ENCODE data around the gene CCDC32.

Gene CCDC32

GRCh38 chr15:40567111-40567510, 2.3 kb upstream of the CCDC32 start:
- no peak for DNase-seq (ENCODE audit: low read depth, low spot score)

- DNase-seq (ENCODE audit: low read depth, low spot score), result no peak
These were observed 744 bp upstream of the CCDC32 start for GRCh38 chr15:40565333-40566238.

GRCh38 chr15:40563426-40563825, 1.4 kb downstream of the CCDC32 start:
- DNase-seq (ENCODE audit: low read depth, low spot score), result no peak

GRCh38 chr15:40562691-40563090, 2.2 kb downstream of the CCDC32 start:
- no peak for DNase-seq (ENCODE audit: low read depth, low spot score)

GRCh38 chr15:40558952-40559742, 5.7 kb downstream of the CCDC32 start:
- DNase-seq (ENCODE audit: low read depth, low spot score), result no peak

GRCh38 chr15:40555876-40556275, 9.0 kb downstream of the CCDC32 start:
- DNase-seq (ENCODE audit: low read depth, low spot score), result no peak

GRCh38 chr15:40554161-40554525, 10.7 kb downstream of the CCDC32 start:
- no peak for DNase-seq (ENCODE audit: low read depth, low spot score)

- no peak for DNase-seq (ENCODE audit: low read depth, low spot score)
These were observed 14.4 kb downstream of the CCDC32 start for GRCh38 chr15:40550341-40551037.

GRCh38 chr15:40549894-40550293, 14.9 kb downstream of the CCDC32 start:
- no peak for DNase-seq (ENCODE audit: low read depth, low spot score)

GRCh38 chr15:40548610-40549009, 16.2 kb downstream of the CCDC32 start:
- no peak for DNase-seq (ENCODE audit: low read depth, low spot score)

- DNase-seq (ENCODE audit: low read depth, low spot score), result no peak
These were observed 19.4 kb downstream of the CCDC32 start for GRCh38 chr15:40545457-40545856.

GRCh38 chr15:40543631-40544294, 21.1 kb downstream of the CCDC32 start:
- no peak for DNase-seq (ENCODE audit: low read depth, low spot score)

GRCh38 chr15:40543082-40543481, 21.8 kb downstream of the CCDC32 start:
- DNase-seq (ENCODE audit: low read depth, low spot score), result no peak

- no peak for DNase-seq (ENCODE audit: low read depth, low spot score)
These were observed 25.9 kb downstream of the CCDC32 start for GRCh38 chr15:40538976-40539375.

- DNase-seq (ENCODE audit: low read depth, low spot score), result no peak
These were observed 28.3 kb downstream of the CCDC32 start for GRCh38 chr15:40536501-40536900.

GRCh38 chr15:40534371-40534770, 30.5 kb downstream of the CCDC32 start:
- DNase-seq (ENCODE audit: low read depth, low spot score), result no peak

- no peak for DNase-seq (ENCODE audit: low read depth, low spot score)
These were observed 31.0 kb downstream of the CCDC32 start for GRCh38 chr15:40533763-40534364.

- DNase-seq (ENCODE audit: low read depth, low spot score), result no peak
These were observed 36.0 kb downstream of the CCDC32 start for GRCh38 chr15:40528801-40529200.

- DNase-seq (ENCODE audit: low read depth, low spot score), result no peak
These were observed 39.0 kb downstream of the CCDC32 start for GRCh38 chr15:40525855-40526254.

- DNase-seq (ENCODE audit: low read depth, low spot score), result no peak
These were observed 41.2 kb downstream of the CCDC32 start for GRCh38 chr15:40523611-40524010.

GRCh38 chr15:40516322-40516721, 48.5 kb downstream of the CCDC32 start:
- no peak for DNase-seq (ENCODE audit: low read depth, low spot score)
